Keratinocyte (primary cell): ENCODE results near the gene CLDN5. TPM values are rescaled to one million over a fixed set of nuclear protein-coding genes. Genes with fewer than 3 reads are reported as not detected.
"Not testable (repeated sequence)": the region's sequence is repeated elsewhere in the genome, so short reads cannot be mapped to it uniquely, and the experiment has no call there.

Experiments used
- DNase-seq: peaks from one replicate; pipeline ENCODE4 v3.0.0-alpha.2; 2011; ENCODE audit warnings: low read depth, missing footprints, low spot score
- FAIRE-seq: peaks from 2 replicates; lab custom pipeline; 2011; peaks lifted over from hg19 to GRCh38; lab: Jason Lieb, UNC
- H2AFZ ChIP-seq: 2 replicates; pipeline ENCODE4 v1.6.0; 2012; ENCODE audit warnings: low read length, control low read depth, inconsistent platforms; ENCODE audit not compliant: control insufficient read depth
- H3K27ac ChIP-seq: 2 replicates; pipeline ENCODE4 v1.5.1; 2011; ENCODE audit warnings: low read length; ENCODE audit not compliant: control insufficient read depth, insufficient read depth
- H3K27me3 ChIP-seq: 3 replicates; pipeline ENCODE4 v1.6.0; 2011; ENCODE audit warnings: low read length; ENCODE audit not compliant: control insufficient read depth, insufficient read depth; ENCODE audit errors: extremely low read depth
- H3K36me3 ChIP-seq, 2 experiments: 2 replicates in 1 of 2; 3 replicates in 1 of 2; pipeline ENCODE4 v1.5.1; 2011; ENCODE audit warnings: low read length in 2 of 2, mild to moderate bottlenecking in 1 of 2; ENCODE audit not compliant: control insufficient read depth in 2 of 2, insufficient read depth in 2 of 2; ENCODE audit errors: extremely low read depth in 1 of 2
- H3K4me1 ChIP-seq: 3 replicates; pipeline ENCODE4 v1.5.1; 2011; ENCODE audit warnings: low read length; ENCODE audit not compliant: control insufficient read depth, insufficient read depth; ENCODE audit errors: extremely low read depth
- H3K4me2 ChIP-seq: 3 replicates; pipeline ENCODE4 v1.6.0; 2011; ENCODE audit warnings: low read depth, low read length; ENCODE audit not compliant: control insufficient read depth, insufficient read depth; ENCODE audit errors: extremely low read depth
- H3K4me3 ChIP-seq, 3 experiments: fragments of 200-600 bp in 1 of 3; sonication (generic) in 1 of 3; 2 replicates in 2 of 3; 3 replicates in 1 of 3; pipeline ENCODE4 v1.5.1; 2011 to 2016; ENCODE audit warnings: low read length in 3 of 3, mild to moderate bottlenecking in 3 of 3, control low read depth in 2 of 3, inconsistent platforms in 1 of 3, low read depth in 1 of 3, mixed read lengths in 1 of 3, mixed run types in 1 of 3, moderate library complexity in 1 of 3; ENCODE audit not compliant: control insufficient read depth in 2 of 3, insufficient read depth in 2 of 3; ENCODE audit errors: extremely low read depth in 1 of 3
- H3K79me2 ChIP-seq: 2 replicates; pipeline ENCODE4 v1.6.0; 2012; ENCODE audit warnings: low read length; ENCODE audit not compliant: control insufficient read depth, insufficient read depth
- H3K9ac ChIP-seq: 3 replicates; pipeline ENCODE4 v1.6.0; 2011; ENCODE audit warnings: low read length; ENCODE audit not compliant: control insufficient read depth, insufficient read depth; ENCODE audit errors: extremely low read depth
- H3K9me1 ChIP-seq: 3 replicates; pipeline ENCODE4 v1.6.0; 2011; ENCODE audit warnings: low read length; ENCODE audit not compliant: control insufficient read depth, insufficient read depth; ENCODE audit errors: extremely low read depth
- H3K9me3 ChIP-seq: 2 replicates; pipeline ENCODE4 v1.5.1; 2012; ENCODE audit warnings: low read depth, low read length; ENCODE audit not compliant: control insufficient read depth
- H4K20me1 ChIP-seq: 3 replicates; pipeline ENCODE4 v1.6.0; 2011; ENCODE audit warnings: low read length; ENCODE audit not compliant: control insufficient read depth, insufficient read depth; ENCODE audit errors: extremely low read depth
- CTCF ChIP-seq, 3 experiments: IDR thresholded peaks in 1 of 3; conservative IDR thresholded peaks in 1 of 3; optimal IDR thresholded peaks in 1 of 3; 2 replicates in 2 of 3; 3 replicates in 1 of 3; pipeline versions ENCODE3 to v1.5.1; 2011; ENCODE audit warnings: low read length in 3 of 3, mild to moderate bottlenecking in 3 of 3, moderate library complexity in 2 of 3, control low read depth in 1 of 3, inconsistent platforms in 1 of 3; ENCODE audit not compliant: insufficient read depth in 2 of 3; ENCODE audit errors: extremely low read depth in 1 of 3
- EZH2 ChIP-seq: IDR thresholded peaks from one replicate; pipeline ENCODE4 v1.6.1; 2012; ENCODE audit warnings: inconsistent platforms, mild to moderate bottlenecking, low read length, moderate library complexity
- dilution Hi-C: fragments of 300-500 bp; cut with MboI; formaldehyde crosslinking; loops from one replicate; pipeline ENCODE4 v1.7.0; 2020; ENCODE audit warnings: low sequenced_read_pairs; ENCODE audit not compliant: extremely low pct_ligation_motif_present
- polyA plus RNA-seq, 5 experiments: library from polyadenylated mRNA; depleted of rRNA in 3 of 5; stranded (reverse) in 3 of 5; stranded (forward) in 1 of 5; unstranded in 1 of 5; fragments of >200 nt; gene quantifications; 1 replicate in 1 of 5; 2 replicates in 3 of 5; 3 replicates in 1 of 5; pipeline versions ENCODE4 v1.2.1 to v1.2.3, GENCODE V29; 2011 to 2012; ENCODE audit warnings: missing spikeins in 2 of 5, low read depth in 1 of 5, low replicate concordance in 1 of 5

CLDN5 gene
- polyA plus RNA-seq, 1 donor (not counting 4 experiments of a cell fraction or from before 2014, with no cell fraction given), result not detected

- dilution Hi-C loops, result no loop called here
- DNase-seq, result no peak
- Histone ChIP-seq H3K36me3 (no peaks in the 10 kb centered on the region), H3K4me2 (no peak overlapping the region), H2AFZ (no peak overlapping the region), H3K9me1 (no peaks in the 10 kb centered on the region), H3K4me1 (no peaks in the 10 kb centered on the region), H3K9me3 (no peaks in the 10 kb centered on the region), H3K79me2 (no peaks in the 10 kb centered on the region), H3K4me3 (no peak overlapping the region), H3K27me3 (peaks cover 4% of the 10 kb centered on the region), H3K27ac (no peak overlapping the region), H3K9ac (no peak overlapping the region), H4K20me1 (no peaks in the 10 kb centered on the region)
- TF ChIP-seq CTCF (optimal IDR thresholded peaks at IDR 0.05 in 1 of 3, IDR thresholded peaks at IDR 0.05 in 1 of 3, conservative IDR thresholded peaks at IDR 0.05 in 1 of 3; ENCODE audit: extremely low read depth in 1 of 3, insufficient read depth in 2 of 3, low read length in 3 of 3) (no peak), EZH2 (no peak)
- FAIRE-seq, result no peak
Observed at GRCh38 chr22:19549428-19549827, 25.2 kb upstream of the CLDN5 start.

- Histone ChIP-seq H3K79me2 (no peaks in the 10 kb centered on the region), H3K4me1 (no peaks in the 10 kb centered on the region), H3K9ac (no peak overlapping the region), H3K9me1 (no peaks in the 10 kb centered on the region), H2AFZ (no peak overlapping the region), H3K27me3 (peaks cover 4% of the 10 kb centered on the region), H3K27ac (no peak overlapping the region), H4K20me1 (no peaks in the 10 kb centered on the region), H3K4me2 (no peak overlapping the region), H3K36me3 (no peaks in the 10 kb centered on the region), H3K4me3 (no peak overlapping the region), H3K9me3 (no peaks in the 10 kb centered on the region)
- dilution Hi-C loops, result no loop called here
- DNase-seq, result no peak
- TF ChIP-seq EZH2 (no peak), CTCF (optimal IDR thresholded peaks at IDR 0.05 in 1 of 3, IDR thresholded peaks at IDR 0.05 in 1 of 3, conservative IDR thresholded peaks at IDR 0.05 in 1 of 3; ENCODE audit: extremely low read depth in 1 of 3, insufficient read depth in 2 of 3, low read length in 3 of 3) (no peak)
- no peak for FAIRE-seq
Observed at GRCh38 chr22:19548964-19549363, 24.8 kb upstream of the CLDN5 start.

- H3K36me3 ChIP-seq, H3K9me1 ChIP-seq, H3K4me2 ChIP-seq, FAIRE-seq, H3K27me3 ChIP-seq, H3K4me1 ChIP-seq, H2AFZ ChIP-seq, H4K20me1 ChIP-seq, H3K9ac ChIP-seq, H3K4me3 ChIP-seq, H3K9me3 ChIP-seq, H3K27ac ChIP-seq, DNase-seq, H3K79me2 ChIP-seq, dilution Hi-C loops: not testable (repeated sequence)
Observed at GRCh38 chr22:19548427-19548826, 24.2 kb upstream of the CLDN5 start.
